Osteoblast (primary cell): ENCODE data around the gene CHCHD3. TPM values are rescaled to one million over a fixed set of nuclear protein-coding genes. Genes with fewer than 3 reads are reported as not detected.

ENCODE experiments used
- DNase-seq: peaks from one replicate; pipeline ENCODE4 v3.0.0; 2011; ENCODE audit warnings: low spot score, mixed read lengths; ENCODE audit not compliant: insufficient read length; ENCODE audit errors: missing footprints
- H2AFZ ChIP-seq: 2 replicates; pipeline ENCODE4 v1.6.0; 2011; ENCODE audit warnings: mild to moderate bottlenecking, low read length
- H3K27ac ChIP-seq: 2 replicates; pipeline ENCODE4 v1.5.1; 2011; ENCODE audit warnings: mild to moderate bottlenecking, low read depth, low read length, moderate library complexity
- H3K27me3 ChIP-seq: 2 replicates; pipeline ENCODE4 v1.6.0; 2012; ENCODE audit warnings: mild to moderate bottlenecking, control low read depth, inconsistent platforms, low read length, moderate library complexity; ENCODE audit not compliant: insufficient read depth
- H3K36me3 ChIP-seq: 2 replicates; pipeline ENCODE4 v1.5.1; 2011; ENCODE audit warnings: mild to moderate bottlenecking, low read length, control low read depth, moderate library complexity; ENCODE audit not compliant: insufficient read depth
- H3K4me1 ChIP-seq: 2 replicates; pipeline ENCODE4 v1.5.1; 2011; ENCODE audit warnings: mild to moderate bottlenecking, low read length, control low read depth, moderate library complexity; ENCODE audit not compliant: insufficient read depth
- H3K4me2 ChIP-seq: 2 replicates; pipeline ENCODE4 v1.6.0; 2011; ENCODE audit warnings: mild to moderate bottlenecking, low read length; ENCODE audit not compliant: insufficient read depth
- H3K4me3 ChIP-seq: fragments of 200-600 bp; sonication (generic); 3 replicates; pipeline ENCODE4 v1.5.1; 2012; ENCODE audit warnings: mild to moderate bottlenecking, low read length, inconsistent platforms; ENCODE audit not compliant: insufficient read depth
- H3K79me2 ChIP-seq: 2 replicates; pipeline ENCODE4 v1.6.0; 2012; ENCODE audit warnings: mild to moderate bottlenecking, low read length, control low read depth, inconsistent platforms; ENCODE audit not compliant: insufficient read depth
- H3K9me3 ChIP-seq: 2 replicates; pipeline ENCODE4 v1.5.1; 2011; ENCODE audit warnings: low read depth, low read length, control low read depth
- H4K20me1 ChIP-seq: 2 replicates; pipeline ENCODE4 v1.6.0; 2012; ENCODE audit warnings: mild to moderate bottlenecking, low read length, control low read depth; ENCODE audit not compliant: insufficient read depth
- total RNA-seq: library from RNA; depleted of rRNA; stranded (reverse); fragments of >200 nt; gene quantifications from 2 replicates; pipeline ENCODE4 v1.2.3, GENCODE V29; 2012
- TF ChIP-seq, protein P1 (sequence below): IDR thresholded peaks from 2 replicates; pipeline ENCODE4 v1.5.1; 2011; ENCODE audit warnings: mild to moderate bottlenecking, low read depth, low read length, moderate library complexity; ENCODE audit errors: extremely low read depth

The CHCHD3 gene
- total RNA-seq, 1 donor = 89.8 TPM

DNA sequence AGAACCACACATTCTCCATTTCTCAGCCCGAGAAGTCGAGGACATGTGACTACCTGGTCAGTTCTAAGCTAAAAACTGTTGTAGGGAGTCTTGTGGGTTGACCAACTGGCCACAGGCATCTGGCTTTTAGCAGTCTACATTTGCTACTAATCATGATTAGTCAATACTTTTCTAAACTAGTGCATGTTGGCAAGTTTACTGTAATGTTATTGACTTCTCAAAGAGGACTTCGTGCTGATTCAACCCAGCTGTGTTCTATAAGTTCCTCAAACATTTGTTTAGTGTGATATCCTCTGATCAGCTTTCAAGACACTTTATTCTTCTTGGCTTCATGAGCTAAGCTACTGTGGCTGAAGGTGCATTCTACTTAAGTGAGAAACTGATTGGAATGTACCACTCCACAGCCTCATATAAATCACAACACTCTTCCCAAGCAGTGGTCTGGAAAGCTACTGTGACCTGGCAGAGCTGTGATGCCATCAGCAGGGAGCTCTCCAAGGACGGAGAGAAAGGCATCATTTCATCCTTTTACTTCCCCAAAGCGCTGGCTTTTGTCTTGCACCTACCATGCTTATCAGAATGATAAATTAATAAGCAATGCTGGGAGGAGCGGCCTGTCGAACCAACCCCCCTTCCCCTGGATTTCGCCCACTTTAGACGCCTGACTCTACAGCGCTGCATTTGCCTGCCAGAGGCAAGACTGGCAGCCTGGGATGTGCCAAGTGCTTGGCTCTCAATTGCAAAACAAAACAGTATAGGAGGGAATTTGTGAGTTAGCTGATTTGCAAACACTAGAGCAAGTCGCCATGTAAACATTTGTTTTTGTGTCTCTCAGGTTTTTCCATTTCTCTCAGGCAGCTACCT lies 298.9 kb downstream of the CHCHD3 start:
- DNase-seq = no peak
- Histone ChIP-seq H3K79me2 (no peaks in the 10 kb centered on the region), H3K4me3 (no peak overlapping the region), H3K4me2 (peak overlapping the region; percentile 51), H4K20me1 (no peaks in the 10 kb centered on the region), H3K9me3 (no peaks in the 10 kb centered on the region), H3K27ac (peak overlapping the region; percentile 68), H3K36me3 (no peaks in the 10 kb centered on the region), H3K4me1 (peaks cover 22% of the 10 kb centered on the region), H2AFZ (no peak overlapping the region), H3K27me3 (no peaks in the 10 kb centered on the region)
- TF ChIP-seq, protein P1, sequence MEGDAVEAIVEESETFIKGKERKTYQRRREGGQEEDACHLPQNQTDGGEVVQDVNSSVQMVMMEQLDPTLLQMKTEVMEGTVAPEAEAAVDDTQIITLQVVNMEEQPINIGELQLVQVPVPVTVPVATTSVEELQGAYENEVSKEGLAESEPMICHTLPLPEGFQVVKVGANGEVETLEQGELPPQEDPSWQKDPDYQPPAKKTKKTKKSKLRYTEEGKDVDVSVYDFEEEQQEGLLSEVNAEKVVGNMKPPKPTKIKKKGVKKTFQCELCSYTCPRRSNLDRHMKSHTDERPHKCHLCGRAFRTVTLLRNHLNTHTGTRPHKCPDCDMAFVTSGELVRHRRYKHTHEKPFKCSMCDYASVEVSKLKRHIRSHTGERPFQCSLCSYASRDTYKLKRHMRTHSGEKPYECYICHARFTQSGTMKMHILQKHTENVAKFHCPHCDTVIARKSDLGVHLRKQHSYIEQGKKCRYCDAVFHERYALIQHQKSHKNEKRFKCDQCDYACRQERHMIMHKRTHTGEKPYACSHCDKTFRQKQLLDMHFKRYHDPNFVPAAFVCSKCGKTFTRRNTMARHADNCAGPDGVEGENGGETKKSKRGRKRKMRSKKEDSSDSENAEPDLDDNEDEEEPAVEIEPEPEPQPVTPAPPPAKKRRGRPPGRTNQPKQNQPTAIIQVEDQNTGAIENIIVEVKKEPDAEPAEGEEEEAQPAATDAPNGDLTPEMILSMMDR = no peak

DNA sequence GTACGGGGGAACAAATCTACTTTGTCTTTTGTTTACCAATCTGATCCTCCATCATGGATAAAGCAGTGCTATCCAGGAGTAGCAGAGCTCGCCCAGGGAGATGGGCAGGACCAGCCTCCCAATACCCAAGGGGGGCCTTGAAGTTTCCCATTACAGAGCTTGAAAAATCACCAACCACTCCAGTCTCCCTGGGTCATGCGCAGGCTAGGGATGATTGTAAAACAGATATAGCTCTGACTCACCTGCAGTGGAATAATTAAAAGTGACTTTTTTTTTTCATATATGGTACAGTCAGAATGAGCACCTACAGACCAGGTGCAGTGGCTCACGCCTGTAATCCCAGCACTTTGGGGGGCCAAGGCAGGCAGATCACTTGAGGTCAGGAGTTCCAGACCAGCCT lies 301.1 kb downstream of the CHCHD3 start:
- Histone ChIP-seq H3K9me3 (no peaks in the 10 kb centered on the region), H3K79me2 (no peaks in the 10 kb centered on the region), H2AFZ (no peak overlapping the region), H3K27me3 (no peaks in the 10 kb centered on the region), H3K4me2 (no peak overlapping the region), H3K4me3 (no peak overlapping the region), H3K4me1 (peaks cover 22% of the 10 kb centered on the region), H3K27ac (no peak overlapping the region), H4K20me1 (no peaks in the 10 kb centered on the region), H3K36me3 (no peaks in the 10 kb centered on the region)
- no peak for DNase-seq
- TF ChIP-seq, protein P1 = no peak

DNA sequence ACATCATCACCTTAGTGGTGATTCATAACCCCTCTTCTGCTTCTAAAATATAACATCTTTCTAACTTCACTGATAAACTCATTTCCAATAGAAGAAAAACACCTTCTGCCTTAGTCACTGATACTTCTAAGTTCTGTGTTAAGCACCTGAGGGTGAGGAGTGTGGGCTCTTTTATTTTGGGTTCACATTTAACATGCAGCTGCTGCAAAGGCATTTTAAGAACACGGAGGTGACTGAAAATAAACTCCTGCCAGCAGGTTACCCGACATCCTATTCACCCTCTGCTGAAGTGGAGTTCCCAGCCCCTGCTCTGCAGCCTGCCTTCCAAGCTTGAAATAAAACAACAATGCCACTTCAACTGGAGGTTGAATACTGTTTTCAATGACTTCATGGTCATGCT lies 302.7 kb downstream of the CHCHD3 start:
- Histone ChIP-seq H4K20me1 (no peaks in the 10 kb centered on the region), H3K4me1 (peaks cover 20% of the 10 kb centered on the region), H2AFZ (no peak overlapping the region), H3K4me2 (no peak overlapping the region), H3K79me2 (no peaks in the 10 kb centered on the region), H3K36me3 (no peaks in the 10 kb centered on the region), H3K4me3 (no peak overlapping the region), H3K27me3 (no peaks in the 10 kb centered on the region), H3K9me3 (no peaks in the 10 kb centered on the region), H3K27ac (no peak overlapping the region)
- DNase-seq = no peak
- TF ChIP-seq, protein P1 = no peak

DNA sequence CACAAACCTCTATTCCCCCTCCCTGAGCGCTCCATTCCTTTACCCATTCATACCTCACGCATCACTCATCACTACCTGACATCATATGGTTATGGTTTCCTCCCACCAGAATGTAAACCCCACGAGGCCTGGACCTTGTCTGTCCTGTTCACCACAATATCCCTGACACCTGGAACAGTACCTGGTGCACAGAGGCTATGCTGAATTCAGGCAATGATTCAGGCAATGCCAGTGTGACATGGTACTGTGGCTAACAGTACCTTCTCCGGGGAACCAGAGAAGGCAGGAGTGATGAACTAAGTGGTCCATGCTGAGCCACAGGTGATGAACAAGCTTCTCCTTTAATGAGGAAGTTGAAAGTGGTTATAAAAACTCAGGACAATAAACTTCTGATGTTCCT lies 303.1 kb downstream of the CHCHD3 start:
- Histone ChIP-seq H3K4me3 (no peak overlapping the region), H2AFZ (no peak overlapping the region), H3K27me3 (no peaks in the 10 kb centered on the region), H3K79me2 (no peaks in the 10 kb centered on the region), H3K4me1 (peaks cover 18% of the 10 kb centered on the region), H3K36me3 (no peaks in the 10 kb centered on the region), H3K4me2 (no peak overlapping the region), H3K27ac (no peak overlapping the region), H3K9me3 (no peaks in the 10 kb centered on the region), H4K20me1 (no peaks in the 10 kb centered on the region)
- TF ChIP-seq, protein P1 = no peak
- DNase-seq = no peak
